Tibial artery (tissue), 4 donors: ENCODE measurements around the gene PROB1.

Experiments used
- DNase-seq, 2 donors: peaks; one replicate each; pipeline ENCODE4 v3.0.0-alpha.2; 2019
- H3K27ac ChIP-seq, 2 donors: fragments of 200-600 bp; sonication (generic) in 1 of 2; 1 replicate in 1 of 2; 2 replicates in 1 of 2; pipeline ENCODE4 v1.5.1; 2018 to 2019; ENCODE audit warnings: mild to moderate bottlenecking in 1 of 2
- H3K27me3 ChIP-seq, 2 donors: fragments of 200-600 bp; sonication (generic) in 1 of 2; one replicate each; pipeline versions ENCODE4 v1.5.1 to v1.6.0; 2016 to 2019
- H3K36me3 ChIP-seq, 3 donors: fragments of 200-600 bp; sonication (generic) in 2 of 3; one replicate each; pipeline ENCODE4 v1.5.1; 2016 to 2019; ENCODE audit warnings: mild to moderate bottlenecking in 2 of 3
- H3K4me1 ChIP-seq, 4 donors: fragments of 200-600 bp; sonication (generic) in 2 of 4; 1 replicate in 3 of 4; 2 replicates in 1 of 4; pipeline ENCODE4 v1.5.1; 2016 to 2019
- H3K4me3 ChIP-seq, 2 donors: fragments of 200-600 bp; sonication (generic) in 1 of 2; 1 replicate in 1 of 2; 2 replicates in 1 of 2; pipeline ENCODE4 v1.5.1; 2018 to 2019; ENCODE audit warnings: mild to moderate bottlenecking in 2 of 2
- H3K9me3 ChIP-seq, 3 donors: fragments of 200-600 bp; sonication (generic) in 1 of 3; one replicate each; pipeline ENCODE4 v1.5.1; 2016 to 2019
- CTCF ChIP-seq, 2 experiments: fragments of 200-600 bp in 1 of 2; fragments of 450-650 bp in 1 of 2; IDR thresholded peaks; one replicate each; pipeline ENCODE4 v1.5.1; 2017 to 2019; ENCODE audit warnings: antibody characterized with exemption in 2 of 2, mild to moderate bottlenecking in 1 of 2, moderate library complexity in 1 of 2
- intact Hi-C: fragments of 100-400 bp; cut with DNase I; formaldehyde crosslinking; loops from one replicate; pipeline ENCODE4 v1.15.0; 2023; ENCODE audit warnings: low total_unique reads

PROB1 gene

GRCh38 chr5:139435676-139436075 is 40.8 kb upstream of the PROB1 start:
- H3K27me3 ChIP-seq, result no peaks in the 10 kb centered on the region
- TF ChIP-seq CTCF (IDR thresholded peaks at IDR 0.05), result no peak
- H3K9me3 ChIP-seq, result no peaks in the 10 kb centered on the region
- peaks cover 27 to 46% (median 32%) of the 10 kb centered on the region in 3 donors for H3K36me3 ChIP-seq
- DNase-seq, result peak in 1 of 2 donors; percentile 23
- H3K4me3 ChIP-seq, result no peak overlapping the region
- no peak overlapping the region for H3K27ac ChIP-seq
- H3K4me1 ChIP-seq, result peaks cover 0 to 19% (median 8%) of the 10 kb centered on the region in 4 donors
- intact Hi-C loops, result no loop called here

- peaks cover 32 to 64% (median 32%) of the 10 kb centered on the region in 3 donors for H3K36me3 ChIP-seq
- intact Hi-C loops, result no loop called here
- no peak for TF ChIP-seq CTCF (IDR thresholded peaks at IDR 0.05)
Observed at GRCh38 chr5:139431706-139432105, 36.8 kb upstream of the PROB1 start.

GRCh38 chr5:139430015-139430414 is 35.1 kb upstream of the PROB1 start:
- H3K27me3 ChIP-seq, result no peaks in the 10 kb centered on the region
- no peak overlapping the region for H3K4me3 ChIP-seq
- H3K9me3 ChIP-seq, result no peaks in the 10 kb centered on the region
- TF ChIP-seq CTCF (IDR thresholded peaks at IDR 0.05), result no peak
- H3K27ac ChIP-seq, result no peak overlapping the region
- H3K4me1 ChIP-seq, result peaks cover 0 to 16% (median 0%) of the 10 kb centered on the region in 4 donors
- peaks cover 25 to 74% (median 38%) of the 10 kb centered on the region in 3 donors for H3K36me3 ChIP-seq
- no peak for DNase-seq
- intact Hi-C loops, result no loop called here

More at GRCh38 chr5:139431706-139432105, 36.8 kb upstream of the PROB1 start:
- no peak for DNase-seq
- Histone ChIP-seq H3K4me1 (peaks cover 0 to 8% (median 0%) of the 10 kb centered on the region in 4 donors), H3K27ac (no peak overlapping the region), H3K9me3 (no peaks in the 10 kb centered on the region), H3K27me3 (no peaks in the 10 kb centered on the region), H3K4me3 (no peak overlapping the region)

GRCh38 chr5:139426203-139426885 is 31.4 kb upstream of the PROB1 start:
- H3K9me3 ChIP-seq, result no peaks in the 10 kb centered on the region
- no peak for DNase-seq
- peaks cover 0 to 16% (median 0%) of the 10 kb centered on the region in 4 donors for H3K4me1 ChIP-seq
- peaks cover 10 to 53% (median 41%) of the 10 kb centered on the region in 3 donors for H3K36me3 ChIP-seq
- peak overlapping the region in 1 of 2 donors; percentile 56 for H3K27ac ChIP-seq
- H3K27me3 ChIP-seq, result no peaks in the 10 kb centered on the region
- intact Hi-C loops, result no loop called here
- no peak for TF ChIP-seq CTCF (IDR thresholded peaks at IDR 0.05)
- H3K4me3 ChIP-seq, result no peak overlapping the region

- Histone ChIP-seq H3K9me3 (no peaks in the 10 kb centered on the region), H3K4me1 (peaks cover 0 to 16% (median 0%) of the 10 kb centered on the region in 4 donors), H3K4me3 (no peak overlapping the region), H3K27me3 (no peaks in the 10 kb centered on the region), H3K27ac (no peak overlapping the region), H3K36me3 (peaks cover 6 to 49% (median 45%) of the 10 kb centered on the region in 3 donors)
- intact Hi-C loops, result no loop called here
- DNase-seq, result no peak
- no peak for TF ChIP-seq CTCF (IDR thresholded peaks at IDR 0.05)
Observed at GRCh38 chr5:139425497-139425896, 30.6 kb upstream of the PROB1 start.
